Activated T-cell treated with anti-CD3 and anti-CD28 coated beads, Interleukin-2, amount 50 U/mL, for 24 hours (primary cell): ENCODE results near the gene SDK2.

Experiments used
- DNase-seq: peaks from one replicate; pipeline ENCODE4 v3.0.0-alpha.2; 2020
- H3K27ac Mint-ChIP-seq: 2 replicates; pipeline ENCODE4 v1.8.0; 2020; ENCODE audit warnings: mild to moderate bottlenecking, mixed read lengths
- H3K27me3 Mint-ChIP-seq: 2 replicates; pipeline ENCODE4 v1.8.0; 2020; ENCODE audit warnings: mixed read lengths
- H3K36me3 Mint-ChIP-seq: 2 replicates; pipeline ENCODE4 v1.8.0; 2020; ENCODE audit warnings: low read depth, mixed read lengths
- H3K4me1 Mint-ChIP-seq: 2 replicates; pipeline ENCODE4 v1.8.0; 2020; ENCODE audit warnings: low read depth, mixed read lengths
- H3K4me3 Mint-ChIP-seq: 2 replicates; pipeline ENCODE4 v1.8.0; 2020; ENCODE audit warnings: mild to moderate bottlenecking, moderate library complexity, mixed read lengths
- H3K9me3 Mint-ChIP-seq: 2 replicates; pipeline ENCODE4 v1.8.0; 2020; ENCODE audit warnings: mixed read lengths

SDK2 gene

GRCh38 chr17:73493956-73494926 is 150.0 kb downstream of the SDK2 start:
- no peaks in the 10 kb centered on the region for H3K9me3 Mint-ChIP-seq
- H3K27me3 Mint-ChIP-seq, result no peaks in the 10 kb centered on the region
- no peak overlapping the region for H3K27ac Mint-ChIP-seq
- no peaks in the 10 kb centered on the region for H3K4me1 Mint-ChIP-seq
- no peak overlapping the region for H3K4me3 Mint-ChIP-seq
- H3K36me3 Mint-ChIP-seq, result no peaks in the 10 kb centered on the region
- no peak for DNase-seq

GRCh38 chr17:73492821-73493814 is 151.1 kb downstream of the SDK2 start:
- H3K27ac Mint-ChIP-seq, result no peak overlapping the region
- no peak for DNase-seq
- no peaks in the 10 kb centered on the region for H3K9me3 Mint-ChIP-seq
- H3K4me3 Mint-ChIP-seq, result no peak overlapping the region
- no peaks in the 10 kb centered on the region for H3K27me3 Mint-ChIP-seq
- no peaks in the 10 kb centered on the region for H3K4me1 Mint-ChIP-seq
- no peaks in the 10 kb centered on the region for H3K36me3 Mint-ChIP-seq

- Mint-ChIP-seq H3K27me3 (no peaks in the 10 kb centered on the region), H3K4me1 (no peaks in the 10 kb centered on the region), H3K36me3 (no peaks in the 10 kb centered on the region), H3K9me3 (no peaks in the 10 kb centered on the region), H3K27ac (no peak overlapping the region), H3K4me3 (no peak overlapping the region)
- DNase-seq, result no peak
These were observed 152.0 kb downstream of the SDK2 start for GRCh38 chr17:73492125-73492820.

GRCh38 chr17:73491648-73492047 is 152.6 kb downstream of the SDK2 start:
- Mint-ChIP-seq H3K36me3 (no peaks in the 10 kb centered on the region), H3K9me3 (no peaks in the 10 kb centered on the region), H3K27me3 (no peaks in the 10 kb centered on the region), H3K27ac (no peak overlapping the region), H3K4me3 (no peak overlapping the region), H3K4me1 (no peaks in the 10 kb centered on the region)
- DNase-seq, result no peak

- Mint-ChIP-seq H3K4me1 (no peaks in the 10 kb centered on the region), H3K27me3 (no peaks in the 10 kb centered on the region), H3K4me3 (no peak overlapping the region), H3K36me3 (peaks cover 2% of the 10 kb centered on the region), H3K9me3 (no peaks in the 10 kb centered on the region), H3K27ac (no peak overlapping the region)
- DNase-seq, result no peak
These were observed 153.4 kb downstream of the SDK2 start for GRCh38 chr17:73490851-73491250.

GRCh38 chr17:73489991-73490390 is 154.3 kb downstream of the SDK2 start:
- no peaks in the 10 kb centered on the region for H3K27me3 Mint-ChIP-seq
- H3K4me3 Mint-ChIP-seq, result no peak overlapping the region
- no peaks in the 10 kb centered on the region for H3K4me1 Mint-ChIP-seq
- H3K36me3 Mint-ChIP-seq, result peaks cover 6% of the 10 kb centered on the region
- no peak overlapping the region for H3K27ac Mint-ChIP-seq
- DNase-seq, result no peak
- peaks cover 5% of the 10 kb centered on the region for H3K9me3 Mint-ChIP-seq

GRCh38 chr17:73489333-73489732 is 154.9 kb downstream of the SDK2 start:
- DNase-seq, result no peak
- Mint-ChIP-seq H3K27me3 (no peaks in the 10 kb centered on the region), H3K27ac (no peak overlapping the region), H3K36me3 (peaks cover 8% of the 10 kb centered on the region), H3K4me3 (no peak overlapping the region), H3K9me3 (peaks cover 7% of the 10 kb centered on the region), H3K4me1 (no peaks in the 10 kb centered on the region)

GRCh38 chr17:73485130-73485529 is 159.1 kb downstream of the SDK2 start:
- Mint-ChIP-seq H3K27ac (no peak overlapping the region), H3K4me1 (no peaks in the 10 kb centered on the region), H3K9me3 (peaks cover 7% of the 10 kb centered on the region), H3K36me3 (peaks cover 8% of the 10 kb centered on the region), H3K27me3 (no peaks in the 10 kb centered on the region), H3K4me3 (no peak overlapping the region)
- no peak for DNase-seq

- no peak overlapping the region for H3K4me3 Mint-ChIP-seq
- no peaks in the 10 kb centered on the region for H3K27me3 Mint-ChIP-seq
- peaks cover 7% of the 10 kb centered on the region for H3K9me3 Mint-ChIP-seq
- H3K4me1 Mint-ChIP-seq, result no peaks in the 10 kb centered on the region
- no peak overlapping the region for H3K27ac Mint-ChIP-seq
- DNase-seq, result no peak
- H3K36me3 Mint-ChIP-seq, result peaks cover 8% of the 10 kb centered on the region
These were observed 161.4 kb downstream of the SDK2 start for GRCh38 chr17:73482894-73483293.

GRCh38 chr17:73482251-73482716 is 162.0 kb downstream of the SDK2 start:
- Mint-ChIP-seq H3K27me3 (no peaks in the 10 kb centered on the region), H3K36me3 (peaks cover 8% of the 10 kb centered on the region), H3K27ac (no peak overlapping the region), H3K9me3 (peaks cover 7% of the 10 kb centered on the region), H3K4me3 (no peak overlapping the region), H3K4me1 (no peaks in the 10 kb centered on the region)
- no peak for DNase-seq

- no peaks in the 10 kb centered on the region for H3K4me1 Mint-ChIP-seq
- no peak for DNase-seq
- H3K27me3 Mint-ChIP-seq, result no peaks in the 10 kb centered on the region
- H3K36me3 Mint-ChIP-seq, result peaks cover 8% of the 10 kb centered on the region
- peaks cover 7% of the 10 kb centered on the region for H3K9me3 Mint-ChIP-seq
- H3K4me3 Mint-ChIP-seq, result no peak overlapping the region
- no peak overlapping the region for H3K27ac Mint-ChIP-seq
These were observed 162.6 kb downstream of the SDK2 start for GRCh38 chr17:73481676-73482075.

- no peaks in the 10 kb centered on the region for H3K27me3 Mint-ChIP-seq
- H3K36me3 Mint-ChIP-seq, result peaks cover 5% of the 10 kb centered on the region
- H3K27ac Mint-ChIP-seq, result no peak overlapping the region
- no peaks in the 10 kb centered on the region for H3K4me1 Mint-ChIP-seq
- H3K4me3 Mint-ChIP-seq, result no peak overlapping the region
- no peak for DNase-seq
- H3K9me3 Mint-ChIP-seq, result peaks cover 7% of the 10 kb centered on the region
These were observed 163.5 kb downstream of the SDK2 start for GRCh38 chr17:73480740-73481139.

GRCh38 chr17:73478768-73479424 is 165.3 kb downstream of the SDK2 start:
- Mint-ChIP-seq H3K4me1 (peaks cover 5% of the 10 kb centered on the region), H3K27me3 (no peaks in the 10 kb centered on the region), H3K4me3 (no peak overlapping the region), H3K27ac (no peak overlapping the region), H3K9me3 (no peaks in the 10 kb centered on the region), H3K36me3 (no peaks in the 10 kb centered on the region)
- DNase-seq, result no peak

GRCh38 chr17:73478334-73478733 is 165.9 kb downstream of the SDK2 start:
- no peak overlapping the region for H3K4me3 Mint-ChIP-seq

More at GRCh38 chr17:73478334-73478733, 165.9 kb downstream of the SDK2 start:
- no peak for DNase-seq
- H3K27me3 Mint-ChIP-seq, result no peaks in the 10 kb centered on the region
- H3K4me1 Mint-ChIP-seq, result peaks cover 5% of the 10 kb centered on the region
- H3K36me3 Mint-ChIP-seq, result no peaks in the 10 kb centered on the region
- no peaks in the 10 kb centered on the region for H3K9me3 Mint-ChIP-seq
- H3K27ac Mint-ChIP-seq, result no peak overlapping the region
